Ascending aorta (tissue), 2 donors: ENCODE data around the gene OGA. TPM values are rescaled to one million over a fixed set of nuclear protein-coding genes. Genes with fewer than 3 reads are reported as not detected.

Experiments used
- DNase-seq, 2 donors: peaks; one replicate each; pipeline ENCODE4 v3.0.0-alpha.2; 2019; ENCODE audit warnings: low spot score in 2 of 2
- H3K27ac ChIP-seq, 2 donors: fragments of 200-600 bp; sonication (generic); one replicate each; pipeline ENCODE4 v1.5.1; 2016 to 2017; ENCODE audit warnings: mild to moderate bottlenecking in 1 of 2
- H3K27me3 ChIP-seq: fragments of 200-600 bp; sonication (generic); one replicate; pipeline ENCODE4 v1.5.1; 2017
- H3K36me3 ChIP-seq, 2 donors: fragments of 200-600 bp; sonication (generic); one replicate each; pipeline ENCODE4 v1.5.1; 2016
- H3K4me1 ChIP-seq, 2 donors: fragments of 200-600 bp; sonication (generic); one replicate each; pipeline ENCODE4 v1.5.1; 2016 to 2017; ENCODE audit warnings: mild to moderate bottlenecking in 1 of 2
- H3K4me3 ChIP-seq, 2 donors: fragments of 200-600 bp; sonication (generic); one replicate each; pipeline ENCODE4 v1.5.1; 2016 to 2017; ENCODE audit warnings: mild to moderate bottlenecking in 1 of 2
- H3K9me3 ChIP-seq, 2 donors: fragments of 200-600 bp; sonication (generic); one replicate each; pipeline ENCODE4 v1.5.1; 2016
- CTCF ChIP-seq, 3 experiments: fragments of 200-600 bp in 2 of 3; fragments of 450-650 bp in 1 of 3; sonication (generic) in 2 of 3; IDR thresholded peaks; one replicate each; pipeline ENCODE4 v1.5.1; 2016 to 2019; ENCODE audit warnings: antibody characterized with exemption in 3 of 3, mild to moderate bottlenecking in 1 of 3, moderate library complexity in 1 of 3
- intact Hi-C: fragments of 100-400 bp; cut with DNase I; formaldehyde crosslinking; loops from one replicate; pipeline ENCODE4 v1.15.1; 2023
- total RNA-seq: library from RNA; depleted of rRNA; stranded (reverse); fragments of >200 nt; gene quantifications from one replicate; pipeline ENCODE4 v1.1.0, GENCODE V29; 2016

Gene OGA
- total RNA-seq, 1 donor from 2014 or later: 66.8 TPM

GRCh38 chr10:101741938-101742337 lies 76.3 kb downstream of the OGA start:
- Histone ChIP-seq H3K36me3 (no peaks in the 10 kb centered on the region), H3K9me3 (no peaks in the 10 kb centered on the region), H3K4me1 (no peaks in the 10 kb centered on the region), H3K4me3 (no peak overlapping the region), H3K27me3 (no peaks in the 10 kb centered on the region), H3K27ac (no peak overlapping the region)
- no peak for TF ChIP-seq CTCF (IDR thresholded peaks at IDR 0.05)
- DNase-seq: no peak
- intact Hi-C loops: no loop called here

DNA sequence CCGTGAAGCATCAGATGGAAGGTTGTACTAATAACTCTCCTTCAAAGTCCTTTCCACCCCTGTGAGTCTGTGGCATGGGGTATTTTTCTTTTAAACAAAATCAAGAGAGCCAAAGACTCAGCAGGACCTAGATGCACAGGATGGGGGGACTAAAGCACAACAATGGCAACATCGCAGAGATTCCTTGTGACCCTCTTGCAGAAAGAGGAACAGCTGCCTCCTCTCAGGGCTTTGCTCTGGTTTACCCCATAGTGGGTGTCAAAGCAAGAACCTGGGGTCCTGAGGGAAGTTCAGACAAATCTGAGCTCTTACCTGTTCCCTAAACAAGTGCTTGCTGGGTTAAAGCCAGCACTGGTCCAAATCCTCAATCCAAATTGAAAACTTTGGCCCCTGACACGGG lies 81.6 kb downstream of the OGA start:
- intact Hi-C loops: no loop called here
- H3K27me3 ChIP-seq: no peaks in the 10 kb centered on the region

More for the DNA sequence above, 81.6 kb downstream of the OGA start:
- Histone ChIP-seq H3K4me1 (no peaks in the 10 kb centered on the region), H3K9me3 (no peaks in the 10 kb centered on the region), H3K36me3 (no peaks in the 10 kb centered on the region), H3K27ac (no peak overlapping the region), H3K4me3 (no peak overlapping the region)
- DNase-seq: no peak
- TF ChIP-seq CTCF (IDR thresholded peaks at IDR 0.05): no peak

Other genes with a start within 250 kb of the OGA start
- 17.1 TPM for gene POLL, start 230.2 kb downstream of the OGA start, total RNA-seq
- 1.3 TPM for gene DPCD, start 230.1 kb downstream of the OGA start, total RNA-seq
- gene FBXW4, start 123.3 kb downstream of the OGA start, total RNA-seq: 21.3 TPM
- gene FGF8, start 42.3 kb downstream of the OGA start, total RNA-seq: not detected
- gene NPM3, start 35.0 kb downstream of the OGA start, total RNA-seq: 28.7 TPM
- gene KCNIP2, start 25.4 kb upstream of the OGA start, total RNA-seq: 1.1 TPM
- 4.5 TPM for gene ARMH3, start 237.7 kb upstream of the OGA start, total RNA-seq
- gene HPS6, start 246.9 kb upstream of the OGA start, total RNA-seq: 39.9 TPM